Stimulated activated naive B cell treated with anti-CD40 and anti-IgM and Interleukin-4, amounts not matched to agents 10 μg/mL and 1 μg/mL and 100 μg/mL, for 72 hours (primary cell): ENCODE measurements around the gene DNASE1L1.

Experiments
- ATAC-seq, 2 donors: fragments of 150-1000 bp; cut with Tn5 transposase; replicated peaks; 2 replicates each; pipeline ENCODE4 v1.10.0; 2021; ENCODE audit warnings: moderate library complexity in 1 of 2
- DNase-seq: peaks from one replicate; pipeline ENCODE4 v3.0.0; 2021
- H3K27ac Mint-ChIP-seq: one replicate; pipeline ENCODE4 v1.8.0; 2022; ENCODE audit warnings: mild to moderate bottlenecking, mixed read lengths
- H3K27me3 Mint-ChIP-seq, 2 donors: one replicate each; pipeline ENCODE4 v1.8.0; 2022; ENCODE audit warnings: mixed read lengths in 2 of 2
- H3K36me3 Mint-ChIP-seq, 2 donors: one replicate each; pipeline ENCODE4 v1.8.0; 2022; ENCODE audit warnings: mixed read lengths in 2 of 2, mild to moderate bottlenecking in 1 of 2
- H3K4me1 Mint-ChIP-seq, 2 donors: one replicate each; pipeline ENCODE4 v1.8.0; 2022; ENCODE audit warnings: mixed read lengths in 2 of 2, mild to moderate bottlenecking in 1 of 2
- H3K4me3 Mint-ChIP-seq, 2 donors: one replicate each; pipeline ENCODE4 v1.8.0; 2022; ENCODE audit warnings: mild to moderate bottlenecking in 2 of 2, mixed read lengths in 2 of 2, moderate library complexity in 1 of 2
- H3K9me3 Mint-ChIP-seq, 2 donors: one replicate each; pipeline ENCODE4 v1.8.0; 2022; ENCODE audit warnings: mixed read lengths in 2 of 2, mild to moderate bottlenecking in 1 of 2

Gene DNASE1L1

DNA sequence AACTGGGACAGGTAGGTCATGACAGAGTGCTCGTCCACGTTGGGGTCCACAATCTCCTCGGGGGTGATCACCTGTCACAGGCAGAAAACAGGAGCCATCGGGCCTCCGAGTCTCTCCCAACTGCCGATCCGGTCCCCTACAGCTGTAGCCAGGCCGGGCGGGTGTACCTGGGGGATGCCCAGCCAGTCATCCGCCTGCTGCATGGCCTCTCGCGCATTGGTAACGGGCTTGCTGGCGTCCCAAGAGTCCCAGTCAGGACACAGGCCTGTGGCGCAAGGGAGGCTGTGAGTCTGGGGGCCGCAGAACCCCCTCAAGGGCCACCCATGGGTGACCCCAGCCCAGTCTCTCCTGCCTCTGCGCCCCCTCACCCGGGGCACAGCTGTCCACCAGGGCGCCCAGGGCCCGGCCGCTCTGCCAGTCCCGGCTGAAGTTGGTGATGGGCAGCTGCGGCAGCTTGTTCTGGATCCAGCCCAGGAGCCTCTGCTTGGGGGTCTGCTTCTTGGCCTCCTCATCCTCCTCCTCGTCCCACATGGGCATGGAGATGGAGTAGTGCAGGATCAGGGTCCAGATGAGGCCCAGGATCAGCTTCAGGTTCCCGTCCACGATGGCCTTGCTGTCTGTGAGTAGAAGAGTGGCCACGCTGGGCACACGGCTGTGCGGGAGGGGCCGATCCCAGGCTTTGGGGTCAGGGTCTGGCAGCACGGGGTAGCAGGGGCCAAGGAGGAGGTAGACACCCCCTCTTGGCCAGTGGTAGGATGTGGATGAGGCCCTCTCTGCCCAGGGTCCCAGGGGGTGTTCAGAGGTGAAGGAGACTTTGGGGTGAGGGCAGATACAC lies 41.4 kb downstream of the DNASE1L1 start:
- H3K27me3 Mint-ChIP-seq = no peaks in the 10 kb centered on the region
- no peak for DNase-seq
- H3K9me3 Mint-ChIP-seq = no peaks in the 10 kb centered on the region
- H3K36me3 Mint-ChIP-seq = peaks cover 20% of the 10 kb centered on the region in 2 donors
- H3K27ac Mint-ChIP-seq = peak overlapping the region; percentile 94
- no peak for ATAC-seq
- H3K4me1 Mint-ChIP-seq = peaks cover 13 to 25% of the 10 kb centered on the region in 2 donors
- peak overlapping the region; percentile 93 to 94 for H3K4me3 Mint-ChIP-seq

DNA sequence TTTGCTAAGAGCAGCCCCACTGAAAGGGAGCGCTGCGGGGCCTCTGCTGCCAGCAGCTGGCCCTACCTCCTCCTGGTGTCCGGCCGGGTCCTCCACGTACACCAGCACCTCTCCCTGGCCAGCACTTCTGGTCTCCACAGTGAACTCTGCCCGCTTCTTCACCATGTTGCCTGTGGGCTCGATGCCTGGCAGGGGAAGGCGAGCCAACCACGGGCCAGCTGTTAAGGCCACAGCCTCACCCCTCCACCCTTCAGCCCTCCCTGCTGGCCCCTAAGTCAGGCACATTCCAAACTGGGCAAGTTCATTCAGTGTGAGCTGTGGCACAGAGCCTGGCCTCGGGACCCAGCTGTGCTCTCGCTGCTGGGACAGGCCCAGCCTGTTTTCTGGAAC lies 42.4 kb downstream of the DNASE1L1 start:
- Mint-ChIP-seq H3K27me3 (no peaks in the 10 kb centered on the region), H3K4me3 (no peak overlapping the region), H3K36me3 (peaks cover 20 to 21% of the 10 kb centered on the region in 2 donors), H3K4me1 (peaks cover 8 to 18% of the 10 kb centered on the region in 2 donors), H3K27ac (no peak overlapping the region), H3K9me3 (no peaks in the 10 kb centered on the region)
- ATAC-seq (no peak), DNase-seq (no peak)

GRCh38 chrX:154365997-154366665 lies 42.9 kb downstream of the DNASE1L1 start:
- H3K27me3 Mint-ChIP-seq = no peaks in the 10 kb centered on the region
- no peaks in the 10 kb centered on the region for H3K9me3 Mint-ChIP-seq
- ATAC-seq = no peak
- no peak overlapping the region for H3K27ac Mint-ChIP-seq
- peaks cover 8 to 18% of the 10 kb centered on the region in 2 donors for H3K4me1 Mint-ChIP-seq
- H3K4me3 Mint-ChIP-seq = no peak overlapping the region
- DNase-seq = no peak
- H3K36me3 Mint-ChIP-seq = peaks cover 20 to 21% of the 10 kb centered on the region in 2 donors

DNA sequence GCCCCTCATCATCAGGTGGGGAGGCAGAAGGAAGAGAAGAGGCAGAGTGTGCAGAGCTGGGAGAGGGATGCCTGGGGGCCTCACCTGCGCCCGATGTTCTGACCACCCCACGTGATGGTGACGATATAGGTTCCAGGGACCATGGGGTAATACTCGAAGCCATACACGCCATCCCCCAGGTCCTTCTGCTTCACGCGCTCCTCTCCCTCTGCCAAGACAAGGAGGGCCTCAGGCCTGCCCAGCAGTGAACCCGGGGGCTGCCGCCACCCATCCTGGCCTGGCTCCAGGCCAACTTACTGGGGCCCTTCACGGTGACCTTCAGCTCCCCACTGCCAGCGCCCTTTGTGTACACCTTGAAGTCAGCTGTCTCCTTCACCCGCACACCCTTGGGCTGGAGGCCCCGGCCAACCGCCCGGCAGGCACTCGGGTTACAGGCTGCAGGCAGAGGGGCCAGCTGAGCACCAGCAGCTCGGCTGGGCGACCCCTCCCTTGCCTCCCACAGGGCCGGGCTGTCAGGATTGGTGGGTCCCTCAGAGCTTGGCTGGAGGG lies 43.9 kb downstream of the DNASE1L1 start:
- H3K27ac Mint-ChIP-seq = peak overlapping the region; percentile 21
- peaks cover 8 to 18% of the 10 kb centered on the region in 2 donors for H3K4me1 Mint-ChIP-seq
- DNase-seq (no peak), ATAC-seq (no peak)
- no peaks in the 10 kb centered on the region for H3K27me3 Mint-ChIP-seq
- H3K36me3 Mint-ChIP-seq = peaks cover 19 to 25% of the 10 kb centered on the region in 2 donors
- no peaks in the 10 kb centered on the region for H3K9me3 Mint-ChIP-seq
- H3K4me3 Mint-ChIP-seq = no peak overlapping the region

DNA sequence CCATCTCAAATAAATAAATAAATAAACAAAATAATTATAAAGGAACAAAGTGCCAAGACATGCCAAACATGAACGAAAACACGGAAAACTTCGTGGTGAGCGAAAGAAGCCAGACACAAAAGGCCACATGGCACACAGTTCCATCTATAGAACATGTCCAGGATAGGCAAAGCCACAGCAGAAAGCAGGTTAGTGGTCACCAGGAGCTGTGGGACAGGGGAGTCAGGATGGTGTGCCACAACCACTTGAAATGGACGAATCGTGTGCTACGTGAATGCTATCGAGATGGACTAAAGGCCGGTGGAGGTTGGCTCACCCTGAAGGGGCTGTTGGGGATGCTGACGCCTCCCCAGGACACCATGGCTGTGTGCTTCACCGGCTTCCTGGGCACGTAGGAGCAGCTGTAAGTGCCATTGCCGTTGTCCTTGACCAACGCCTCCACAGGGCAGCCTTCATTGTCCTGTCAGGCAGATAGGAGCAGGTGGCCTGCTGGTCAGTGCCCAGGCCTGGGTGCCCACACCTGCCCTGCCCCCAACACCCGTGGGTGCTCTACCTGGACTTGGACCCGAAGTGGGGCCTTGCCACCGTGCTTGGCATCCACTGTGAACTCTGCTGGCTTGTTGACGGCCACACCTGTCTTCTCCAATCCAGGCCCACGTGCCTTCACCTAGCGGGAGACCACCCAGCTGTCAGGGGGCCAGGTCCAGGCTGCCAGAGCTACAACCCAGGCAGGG lies 45.2 kb downstream of the DNASE1L1 start:
- H3K9me3 Mint-ChIP-seq = no peaks in the 10 kb centered on the region
- H3K27ac Mint-ChIP-seq = no peak overlapping the region
- no peak overlapping the region for H3K4me3 Mint-ChIP-seq
- peaks cover 6 to 17% of the 10 kb centered on the region in 2 donors for H3K4me1 Mint-ChIP-seq
- no peak for DNase-seq
- peaks cover 17 to 19% of the 10 kb centered on the region in 2 donors for H3K36me3 Mint-ChIP-seq
- ATAC-seq = no peak
- no peaks in the 10 kb centered on the region for H3K27me3 Mint-ChIP-seq

GRCh38 chrX:154362085-154362742 lies 46.8 kb downstream of the DNASE1L1 start:
- DNase-seq (no peak), ATAC-seq (no peak)
- Mint-ChIP-seq H3K36me3 (peaks cover 19% of the 10 kb centered on the region in 2 donors), H3K4me1 (peaks cover 5 to 11% of the 10 kb centered on the region in 2 donors), H3K27ac (no peak overlapping the region), H3K4me3 (no peak overlapping the region), H3K9me3 (no peaks in the 10 kb centered on the region), H3K27me3 (no peaks in the 10 kb centered on the region)

GRCh38 chrX:154360155-154360713 lies 48.8 kb downstream of the DNASE1L1 start:
- no peak overlapping the region for H3K4me3 Mint-ChIP-seq
- no peaks in the 10 kb centered on the region for H3K27me3 Mint-ChIP-seq

GRCh38 chrX:154359362-154360154 lies 49.5 kb downstream of the DNASE1L1 start:
- H3K36me3 Mint-ChIP-seq = peaks cover 14 to 23% of the 10 kb centered on the region in 2 donors
- DNase-seq (no peak), ATAC-seq (no peak)
- H3K9me3 Mint-ChIP-seq = no peaks in the 10 kb centered on the region
- no peak overlapping the region for H3K4me3 Mint-ChIP-seq
- H3K27ac Mint-ChIP-seq = no peak overlapping the region
- peaks cover 7 to 14% of the 10 kb centered on the region in 2 donors for H3K4me1 Mint-ChIP-seq
- H3K27me3 Mint-ChIP-seq = no peaks in the 10 kb centered on the region

More at GRCh38 chrX:154360155-154360713, 48.8 kb downstream of the DNASE1L1 start:
- H3K9me3 Mint-ChIP-seq = no peaks in the 10 kb centered on the region
- H3K36me3 Mint-ChIP-seq = peaks cover 18 to 28% of the 10 kb centered on the region in 2 donors
- H3K4me1 Mint-ChIP-seq = peaks cover 7 to 18% of the 10 kb centered on the region in 2 donors
- no peak overlapping the region for H3K27ac Mint-ChIP-seq
- DNase-seq = no peak
- ATAC-seq = no peak

DNA sequence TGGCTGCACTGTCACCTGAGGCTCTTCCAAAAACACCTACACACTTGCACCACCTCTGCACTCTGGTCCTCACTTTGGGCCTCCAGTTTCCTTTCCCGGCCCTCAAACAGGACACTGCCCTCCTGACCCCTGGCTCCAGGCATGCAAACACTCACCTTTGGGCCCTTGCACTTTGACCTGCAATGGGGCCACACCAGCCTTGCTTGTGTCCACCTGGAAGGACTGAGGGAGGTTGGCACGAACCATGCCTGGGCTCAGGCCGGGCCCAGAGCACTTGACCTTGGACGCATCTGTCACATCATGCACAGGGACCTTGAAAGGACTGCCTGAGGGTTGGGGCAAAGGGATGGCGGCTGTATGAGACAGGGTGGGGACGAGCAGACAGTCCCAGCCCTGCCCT lies 50.2 kb downstream of the DNASE1L1 start:
- H3K27me3 Mint-ChIP-seq = no peaks in the 10 kb centered on the region
- peaks cover 14 to 23% of the 10 kb centered on the region in 2 donors for H3K36me3 Mint-ChIP-seq
- H3K4me1 Mint-ChIP-seq = peaks cover 7 to 13% of the 10 kb centered on the region in 2 donors
- DNase-seq (no peak), ATAC-seq (no peak)
- H3K9me3 Mint-ChIP-seq = no peaks in the 10 kb centered on the region
- H3K27ac Mint-ChIP-seq = peak overlapping the region; percentile 4
- peak overlapping the region in 1 of 2 donors; percentile 9 for H3K4me3 Mint-ChIP-seq

GRCh38 chrX:154358011-154358410 lies 51.0 kb downstream of the DNASE1L1 start:
- no peaks in the 10 kb centered on the region for H3K27me3 Mint-ChIP-seq
- no peak overlapping the region for H3K27ac Mint-ChIP-seq
- no peak overlapping the region for H3K4me3 Mint-ChIP-seq
- peaks cover 10 to 13% of the 10 kb centered on the region in 2 donors for H3K4me1 Mint-ChIP-seq
- peaks cover 23 to 27% of the 10 kb centered on the region in 2 donors for H3K36me3 Mint-ChIP-seq
- H3K9me3 Mint-ChIP-seq = no peaks in the 10 kb centered on the region
- DNase-seq = no peak
- ATAC-seq = no peak

GRCh38 chrX:154357205-154357604 lies 51.8 kb downstream of the DNASE1L1 start:
- H3K4me1 Mint-ChIP-seq = peaks cover 10 to 13% of the 10 kb centered on the region in 2 donors
- ATAC-seq (no peak), DNase-seq (no peak)
- peaks cover 23 to 25% of the 10 kb centered on the region in 2 donors for H3K36me3 Mint-ChIP-seq
- H3K27ac Mint-ChIP-seq = peak overlapping the region; percentile 37
- no peaks in the 10 kb centered on the region for H3K27me3 Mint-ChIP-seq
- no peaks in the 10 kb centered on the region for H3K9me3 Mint-ChIP-seq
- H3K4me3 Mint-ChIP-seq = no peak overlapping the region

DNA sequence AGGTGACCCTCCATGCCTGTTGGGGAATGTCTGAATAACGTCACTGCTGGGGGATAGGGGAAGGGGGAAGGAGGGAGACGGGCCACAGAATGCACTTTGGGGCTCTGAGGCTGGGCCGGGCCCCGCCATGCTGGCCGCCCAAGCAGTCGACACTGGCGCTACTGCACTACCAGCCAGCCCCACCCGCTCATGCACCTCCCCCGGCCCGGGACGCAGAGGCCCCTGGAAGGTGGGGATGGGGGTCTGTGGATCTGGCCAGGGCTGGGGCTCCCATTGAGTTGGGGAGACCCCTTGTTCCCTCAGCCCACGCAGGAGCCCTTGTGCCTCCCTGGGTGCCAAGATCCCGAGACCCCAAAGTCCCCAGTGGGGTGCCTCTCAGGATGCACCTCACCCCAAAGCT lies 52.5 kb downstream of the DNASE1L1 start:
- Mint-ChIP-seq H3K36me3 (peaks cover 27% of the 10 kb centered on the region in 2 donors), H3K27ac (no peak overlapping the region), H3K4me1 (peaks cover 14 to 16% of the 10 kb centered on the region in 2 donors), H3K27me3 (no peaks in the 10 kb centered on the region), H3K4me3 (no peak overlapping the region), H3K9me3 (no peaks in the 10 kb centered on the region)
- ATAC-seq = no peak
- no peak for DNase-seq

- H3K9me3 Mint-ChIP-seq = no peaks in the 10 kb centered on the region
Measured at GRCh38 chrX:154355776-154356140, 53.3 kb downstream of the DNASE1L1 start.

More at GRCh38 chrX:154355776-154356140, 53.3 kb downstream of the DNASE1L1 start:
- peaks cover 17 to 19% of the 10 kb centered on the region in 2 donors for H3K4me1 Mint-ChIP-seq
- peaks cover 27 to 31% of the 10 kb centered on the region in 2 donors for H3K36me3 Mint-ChIP-seq
- H3K27ac Mint-ChIP-seq = peak overlapping the region; percentile 11
- no peaks in the 10 kb centered on the region for H3K27me3 Mint-ChIP-seq
- no peak overlapping the region for H3K4me3 Mint-ChIP-seq
- ATAC-seq (no peak), DNase-seq (no peak)
